CD4-positive, alpha-beta T cell treated with Interleukin-1 beta for 1 hour (primary cell): ENCODE data around the gene PRRC2B.
"Not testable (repeated sequence)": the region's sequence is repeated elsewhere in the genome, so short reads cannot be mapped to it uniquely, and the experiment has no call there.

ENCODE experiments used
- DNase-seq, 2 donors: peaks; one replicate each; pipeline ENCODE4 v3.0.0-alpha.2; 2020 to 2022

PRRC2B gene

GRCh38 chr9:131393622-131394463 lies at the start of gene PRRC2B:
Gene PRRC2B, plus strand, starts transcription at chr9:131394086. Its CDS starts 36,059 bp downstream, at chr9:131430145.
- peak; percentile 85 to 87 for DNase-seq

- DNase-seq, result not testable (repeated sequence)
Observed at GRCh38 chr9:131344931-131345535, 48.9 kb upstream of the PRRC2B start.

- no peak for DNase-seq
Observed at GRCh38 chr9:131346559-131346958, 47.3 kb upstream of the PRRC2B start.

GRCh38 chr9:131347376-131348020 lies 46.4 kb upstream of the PRRC2B start:
- no peak for DNase-seq

- no peak for DNase-seq
Observed at GRCh38 chr9:131348631-131349521, 45.0 kb upstream of the PRRC2B start.

GRCh38 chr9:131349522-131349880 lies 44.4 kb upstream of the PRRC2B start:
- DNase-seq, result no peak

- DNase-seq, result peak; percentile 82 to 86
Observed at GRCh38 chr9:131349881-131350563, 43.9 kb upstream of the PRRC2B start.

GRCh38 chr9:131356479-131356878 lies 37.4 kb upstream of the PRRC2B start:
- DNase-seq, result peak in 1 of 2 donors; percentile 33

GRCh38 chr9:131358556-131358955 lies 35.3 kb upstream of the PRRC2B start:
- no peak for DNase-seq

GRCh38 chr9:131361202-131361833 lies 32.6 kb upstream of the PRRC2B start:
- DNase-seq, result peak in 1 of 2 donors; percentile 15

- DNase-seq, result no peak
Observed at GRCh38 chr9:131365546-131365945, 28.3 kb upstream of the PRRC2B start.

- peak in 1 of 2 donors; percentile 11 for DNase-seq
Observed at GRCh38 chr9:131366761-131367401, 27.0 kb upstream of the PRRC2B start.

- no peak for DNase-seq
Observed at GRCh38 chr9:131367450-131367849, 26.4 kb upstream of the PRRC2B start.

GRCh38 chr9:131370638-131371037 lies 23.2 kb upstream of the PRRC2B start:
- no peak for DNase-seq

- peak in 1 of 2 donors; percentile 32 for DNase-seq
Observed at GRCh38 chr9:131372599-131372973, 21.3 kb upstream of the PRRC2B start.

GRCh38 chr9:131374638-131375037 lies 19.2 kb upstream of the PRRC2B start:
- DNase-seq, result not testable (repeated sequence)

- DNase-seq, result no peak
Observed at GRCh38 chr9:131379056-131379455, 14.8 kb upstream of the PRRC2B start.

- DNase-seq, result no peak
Observed at GRCh38 chr9:131382850-131383729, 10.8 kb upstream of the PRRC2B start.

GRCh38 chr9:131385296-131385695 lies 8.6 kb upstream of the PRRC2B start:
- DNase-seq, result no peak

GRCh38 chr9:131386281-131386680 lies 7.6 kb upstream of the PRRC2B start:
- no peak for DNase-seq
